NCI-H2081 treated with DMSO at 0.1 percent for 48 hours (cell line): ENCODE measurements around the gene TNNT2.

Experiments
- DNase-seq: peaks from one replicate; lab custom pipeline; 2025; lab: John Stamatoyannopoulos, UW

TNNT2 gene

GRCh38 chr1:201376464-201377374 lies 761 bp downstream of the TNNT2 start:
- no peak for DNase-seq

- no peak for DNase-seq
These were observed 1.4 kb downstream of the TNNT2 start for GRCh38 chr1:201376107-201376463.

- no peak for DNase-seq
These were observed 2.3 kb downstream of the TNNT2 start for GRCh38 chr1:201375169-201375568.

GRCh38 chr1:201374364-201374763 lies 3.1 kb downstream of the TNNT2 start:
- DNase-seq = no peak

- no peak for DNase-seq
These were observed 5.7 kb downstream of the TNNT2 start for GRCh38 chr1:201371792-201372191.

- no peak for DNase-seq
These were observed 6.2 kb downstream of the TNNT2 start for GRCh38 chr1:201371276-201371675.

- DNase-seq = no peak
These were observed 7.0 kb downstream of the TNNT2 start for GRCh38 chr1:201370500-201370899.

GRCh38 chr1:201369209-201369608 lies 8.3 kb downstream of the TNNT2 start:
- DNase-seq = no peak

- no peak for DNase-seq
These were observed 10.8 kb downstream of the TNNT2 start for GRCh38 chr1:201366696-201367095.

- DNase-seq = no peak
These were observed 12.2 kb downstream of the TNNT2 start for GRCh38 chr1:201365251-201365650.

- no peak for DNase-seq
These were observed 12.7 kb downstream of the TNNT2 start for GRCh38 chr1:201364808-201365105.

- no peak for DNase-seq
These were observed 14.0 kb downstream of the TNNT2 start for GRCh38 chr1:201363467-201363866.

- no peak for DNase-seq
These were observed 14.6 kb downstream of the TNNT2 start for GRCh38 chr1:201362906-201363305.

- DNase-seq = no peak
These were observed 15.6 kb downstream of the TNNT2 start for GRCh38 chr1:201361652-201362504.

GRCh38 chr1:201360901-201361651 lies 16.4 kb downstream of the TNNT2 start:
- no peak for DNase-seq

- DNase-seq = no peak
These were observed 17.0 kb downstream of the TNNT2 start for GRCh38 chr1:201360486-201360885.

- no peak for DNase-seq
These were observed 17.6 kb downstream of the TNNT2 start for GRCh38 chr1:201359873-201360210.

- no peak for DNase-seq
These were observed 18.2 kb downstream of the TNNT2 start for GRCh38 chr1:201359031-201359872.

- no peak for DNase-seq
These were observed 18.9 kb downstream of the TNNT2 start for GRCh38 chr1:201358596-201358995.

- DNase-seq = no peak
These were observed 19.7 kb downstream of the TNNT2 start for GRCh38 chr1:201357636-201358348.

- no peak for DNase-seq
These were observed 20.3 kb downstream of the TNNT2 start for GRCh38 chr1:201357211-201357610.
